ENCODE measurements around the gene TAF1A. TPM values are rescaled to one million over a fixed set of nuclear protein-coding genes. Genes with fewer than 3 reads are reported as not detected.

The TAF1A gene
- total and polyA plus RNA-seq, 2 of the 8 experiments (the other 6 are each of a cell fraction or from before 2014, with no cell fraction given) = 3.3 to 16.7 TPM

GRCh38 chr1:222521299-222522104, 68.2 kb downstream of the TAF1A start:
- H3K23ac ChIP-seq (ENCODE audit: insufficient read length) = no peak overlapping the region
- H2BK20ac ChIP-seq (ENCODE audit: low read length) = no peak overlapping the region
- H3K27me3 ChIP-seq (replicated peaks in 1 of 4; ENCODE audit: control insufficient read depth in 3 of 4, extremely low read depth in 1 of 4, insufficient read depth in 3 of 4, low read length in 3 of 4) = no peaks in the 10 kb centered on the region
- H2BK12ac ChIP-seq (ENCODE audit: low read depth, low read length) = no peak overlapping the region
- no peak overlapping the region for H4K91ac ChIP-seq (replicated peaks; ENCODE audit: insufficient read length, low read length)
- CTCF ChIA-PET (ENCODE audit: partially characterized antibody) = interaction anchor here (1.3 kb wide), 1 partner anchor 113 kb away, joined by 3 read pairs; no protein-coding TSS in a partner anchor
- H3K4me1 ChIP-seq (replicated peaks in 1 of 4; ENCODE audit: control insufficient read depth in 3 of 4, insufficient read depth in 4 of 4, low read length in 3 of 4) = no peaks in the 10 kb centered on the region
- H3K23me2 ChIP-seq (ENCODE audit: low read depth, low read length) = no peaks in the 10 kb centered on the region; the same call in 1 of the 2 replicates
- H2BK120ac ChIP-seq (replicated peaks; ENCODE audit: low read depth, low read length) = no peak overlapping the region
- no peaks in the 10 kb centered on the region for H3K9me3 ChIP-seq (ENCODE audit: insufficient read depth in 2 of 2, low read depth in 1 of 2, low read length in 1 of 2)
- H4K8ac ChIP-seq (ENCODE audit: extremely low read depth, insufficient read depth, low read length) = no peak overlapping the region
- no peak overlapping the region for H3K9ac ChIP-seq (replicated peaks in 1 of 4; ENCODE audit: extremely low read depth in 1 of 4, low read depth in 3 of 4, low read length in 3 of 4)
- no peak overlapping the region for H3K4me3 ChIP-seq (ENCODE audit: extremely low read depth in 1 of 4, insufficient read depth in 2 of 4, low read depth in 3 of 4, low read length in 4 of 4)
- H2BK15ac ChIP-seq (ENCODE audit: low read length) = no peak overlapping the region
- FAIRE-seq = no peak
- H3K79me1 ChIP-seq (ENCODE audit: low read depth, low read length) = no peaks in the 10 kb centered on the region
- H3K36me3 ChIP-seq (ENCODE audit: control insufficient read depth in 2 of 4, insufficient read depth in 4 of 4, low read length in 3 of 4) = no peaks in the 10 kb centered on the region
- H2AFZ ChIP-seq (ENCODE audit: low read length) = peak overlapping the region; percentile 18; the same call in 1 of the 2 replicates
- no peak overlapping the region for H2AK5ac ChIP-seq (ENCODE audit: low read depth, low read length)
- no peak overlapping the region for H3K27ac ChIP-seq (ENCODE audit: low read depth, low read length)
- H3K4ac ChIP-seq (replicated peaks; ENCODE audit: insufficient read length, low read depth, low read length) = no peak overlapping the region
- no peak overlapping the region for H3K4me2 ChIP-seq (ENCODE audit: insufficient read depth in 1 of 2, low read depth in 2 of 2, low read length in 2 of 2)
- 94% methylated on average over 7 of the region's 7 CpGs; no CpG with 5 or more reads in 1 of the 2 experiments for WGBS, 2 experiments (ENCODE audit: extremely low coverage in 1 of 2, insufficient coverage in 1 of 2, insufficient read length in 1 of 2, insufficient replicate concordance in 2 of 2, low coverage in 1 of 2, low lambda C conversion rate in 2 of 2, missing lambda C conversion rate in 1 of 2)
- H3K18ac ChIP-seq (ENCODE audit: extremely low read depth, low read length) = no peak overlapping the region
- H4K20me1 ChIP-seq (replicated peaks in 1 of 2; ENCODE audit: control insufficient read depth in 1 of 2, insufficient read depth in 2 of 2, low read length in 2 of 2) = no peaks in the 10 kb centered on the region
- H2BK5ac ChIP-seq (ENCODE audit: low read depth, low read length) = no peak overlapping the region
- no peaks in the 10 kb centered on the region for H3K79me2 ChIP-seq (ENCODE audit: control insufficient read depth in 1 of 2, insufficient read depth in 2 of 2, low read length in 2 of 2)
- POLR2A ChIA-PET (ENCODE audit: partially characterized antibody) = no interaction called here
- H3K56ac ChIP-seq (replicated peaks; ENCODE audit: insufficient read length, low read depth, low read length) = no peak overlapping the region
- no peak overlapping the region for H3K14ac ChIP-seq (ENCODE audit: insufficient read length)
- no peak overlapping the region for H4K5ac ChIP-seq (ENCODE audit: insufficient read length, low read depth, low read length)
- no peak for DNase-seq (ENCODE audit: low read depth in 1 of 2, low spot score in 2 of 2)
- no peak for TF ChIP-seq CREB1 (IDR thresholded peaks at IDR 0.05)
- no peak for TF ChIP-seq JUND (IDR thresholded peaks at IDR 0.05; ENCODE audit: low read length)
- no peak for TF ChIP-seq HDAC6 (IDR thresholded peaks at IDR 0.05; ENCODE audit: low read depth, low read length)
- TF ChIP-seq CTCF (IDR thresholded peaks at IDR 0.05; ENCODE audit: control extremely low read depth in 1 of 3, insufficient read depth in 1 of 3, low read depth in 1 of 3, low read length in 3 of 3) = no peak
- TF ChIP-seq RBBP5 (IDR thresholded peaks at IDR 0.05; ENCODE audit: borderline replicate concordance, low read depth, low read length) = no peak
- TF ChIP-seq USF2 (IDR thresholded peaks at IDR 0.05; ENCODE audit: low read length) = no peak
